Uterus (tissue), 2 donors: ENCODE results near the gene NEIL1.
A peak's percentile ranks its signal among the peaks of the same experiment; 100 is the strongest.

ENCODE experiments used
- CTCF ChIP-seq, 4 experiments: fragments of 200-600 bp in 2 of 4; fragments of 450-650 bp in 2 of 4; sonication (generic) in 2 of 4; IDR thresholded peaks; one replicate each; pipeline ENCODE4 v1.5.1; 2016 to 2019; ENCODE audit warnings: antibody characterized with exemption in 4 of 4, mild to moderate bottlenecking in 2 of 4, moderate library complexity in 1 of 4
- POLR2A ChIP-seq, 2 donors: fragments of 450-650 bp; IDR thresholded peaks; one replicate each; pipeline ENCODE4 v1.6.1; 2016; ENCODE audit warnings: antibody characterized with exemption in 2 of 2, mild to moderate bottlenecking in 1 of 2, moderate library complexity in 1 of 2

- TF ChIP-seq CTCF (IDR thresholded peaks at IDR 0.05) = peak in 2 of 4 experiments; percentile 8 to 20
- TF ChIP-seq POLR2A (IDR thresholded peaks at IDR 0.05) = peak in 1 of 2 donors; percentile 27
Measured at GRCh38 chr15:75335705-75336355, 11.0 kb upstream of the NEIL1 start, which contains the start of gene COMMD4.
